ENCODE data around the gene RASA4B. TPM values are rescaled to one million over a fixed set of nuclear protein-coding genes. Genes with fewer than 3 reads are reported as not detected.

Gene RASA4B
- total and polyA plus RNA-seq, 2 experiments from 2014 or later = 0.99 to 1.5 TPM

DNA sequence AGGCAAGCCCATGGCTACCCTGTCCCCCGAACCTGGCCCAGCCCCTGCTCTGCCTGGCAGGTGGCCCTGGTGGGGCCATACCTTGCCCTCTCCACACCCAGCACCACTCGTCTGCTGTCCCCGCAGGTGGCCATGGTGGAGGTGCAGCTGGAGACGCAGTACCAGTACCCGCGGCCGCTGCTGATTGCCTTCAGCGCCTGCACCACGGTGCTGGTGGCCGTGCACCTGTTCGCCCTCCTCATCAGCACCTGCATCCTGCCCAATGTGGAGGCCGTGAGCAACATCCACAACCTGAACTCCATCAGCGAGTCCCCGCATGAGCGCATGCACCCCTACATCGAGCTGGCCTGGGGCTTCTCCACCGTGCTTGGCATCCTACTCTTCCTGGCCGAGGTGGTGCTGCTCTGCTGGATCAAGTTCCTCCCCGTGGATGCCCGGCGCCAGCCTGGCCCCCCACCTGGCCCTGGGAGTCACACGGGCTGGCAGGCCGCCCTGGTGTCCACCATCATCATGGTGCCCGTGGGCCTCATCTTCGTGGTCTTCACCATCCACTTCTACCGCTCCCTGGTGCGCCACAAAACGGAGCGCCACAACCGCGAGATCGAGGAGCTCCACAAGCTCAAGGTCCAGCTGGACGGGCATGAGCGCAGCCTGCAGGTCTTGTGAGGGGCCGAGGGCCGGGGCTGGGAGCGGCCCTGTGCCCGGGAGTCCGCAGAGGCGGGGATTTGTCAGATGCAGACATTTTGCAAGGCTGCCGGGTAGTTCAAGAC lies 71.0 kb downstream of the RASA4B start:
- H3K27me3 Mint-ChIP-seq (ENCODE audit: insufficient read depth, low read depth, poor library complexity) = peaks cover 3% of the 10 kb centered on the region
- H3K9me3 Mint-ChIP-seq = no peaks in the 10 kb centered on the region

More for the DNA sequence above, 71.0 kb downstream of the RASA4B start:
- Mint-ChIP-seq H3K4me3 (no peak overlapping the region), H3K27ac (no peak overlapping the region), H3K36me3 (ENCODE audit: low read depth) (peaks cover 16% of the 10 kb centered on the region), H3K4me1 (peaks cover 8% of the 10 kb centered on the region)
- Histone ChIP-seq H3F3A (replicated peaks; ENCODE audit: low read depth) (0 out of 2 replicates have a peak, but pooled peaks cover 8% of the 10 kb centered on the region), H3K79me2 (replicated peaks; ENCODE audit: insufficient read depth) (no peaks in the 10 kb centered on the region), H3K27me3 (ENCODE audit: insufficient read depth) (no peaks in the 10 kb centered on the region), H3K4me3 (no peak overlapping the region), H3K4me2 (no peak overlapping the region), H3K9me2 (ENCODE audit: insufficient read depth) (no peaks in the 10 kb centered on the region), H3K27ac (ENCODE audit: low read depth) (no peak overlapping the region), H3K4me1 (ENCODE audit: insufficient read depth) (peaks cover 9% of the 10 kb centered on the region; the same call in 1 of the 2 replicates), H4K20me1 (replicated peaks; ENCODE audit: insufficient read depth) (no peaks in the 10 kb centered on the region; the same call in 1 of the 2 replicates), H3K36me3 (ENCODE audit: insufficient read depth) (no peaks in the 10 kb centered on the region), H2AFZ (no peak overlapping the region)
- DNase-seq (ENCODE audit: low spot score) (no peak), ATAC-seq (no peak)
- TF ChIP-seq STAT1 (IDR thresholded peaks at IDR 0.05; ENCODE audit: unreplicated experiment) = no peak
- no peak for TF ChIP-seq ZNF331 (CRISPR knock-in tag; IDR thresholded peaks at IDR 0.05; ENCODE audit: low read depth)
- no peak for TF ChIP-seq CTCF (conservative IDR thresholded peaks at IDR 0.05; ENCODE audit: low read depth in 2 of 2)
- no peak for TF ChIP-seq ZNF114 (CRISPR knock-in tag; IDR thresholded peaks at IDR 0.05)
- no peak for TF ChIP-seq JUNB (IDR thresholded peaks at IDR 0.05; ENCODE audit: unreplicated experiment)
- TF ChIP-seq, protein P1, sequence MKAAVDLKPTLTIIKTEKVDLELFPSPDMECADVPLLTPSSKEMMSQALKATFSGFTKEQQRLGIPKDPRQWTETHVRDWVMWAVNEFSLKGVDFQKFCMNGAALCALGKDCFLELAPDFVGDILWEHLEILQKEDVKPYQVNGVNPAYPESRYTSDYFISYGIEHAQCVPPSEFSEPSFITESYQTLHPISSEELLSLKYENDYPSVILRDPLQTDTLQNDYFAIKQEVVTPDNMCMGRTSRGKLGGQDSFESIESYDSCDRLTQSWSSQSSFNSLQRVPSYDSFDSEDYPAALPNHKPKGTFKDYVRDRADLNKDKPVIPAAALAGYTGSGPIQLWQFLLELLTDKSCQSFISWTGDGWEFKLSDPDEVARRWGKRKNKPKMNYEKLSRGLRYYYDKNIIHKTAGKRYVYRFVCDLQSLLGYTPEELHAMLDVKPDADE (IDR thresholded peaks at IDR 0.05) = no peak
- TF ChIP-seq CREB1 (CRISPR knock-in tag; IDR thresholded peaks at IDR 0.05; ENCODE audit: low read depth) = no peak
- TF ChIP-seq POLR2AphosphoS5 (IDR thresholded peaks at IDR 0.05; ENCODE audit: low read depth) = no peak
- TF ChIP-seq, protein P2, sequence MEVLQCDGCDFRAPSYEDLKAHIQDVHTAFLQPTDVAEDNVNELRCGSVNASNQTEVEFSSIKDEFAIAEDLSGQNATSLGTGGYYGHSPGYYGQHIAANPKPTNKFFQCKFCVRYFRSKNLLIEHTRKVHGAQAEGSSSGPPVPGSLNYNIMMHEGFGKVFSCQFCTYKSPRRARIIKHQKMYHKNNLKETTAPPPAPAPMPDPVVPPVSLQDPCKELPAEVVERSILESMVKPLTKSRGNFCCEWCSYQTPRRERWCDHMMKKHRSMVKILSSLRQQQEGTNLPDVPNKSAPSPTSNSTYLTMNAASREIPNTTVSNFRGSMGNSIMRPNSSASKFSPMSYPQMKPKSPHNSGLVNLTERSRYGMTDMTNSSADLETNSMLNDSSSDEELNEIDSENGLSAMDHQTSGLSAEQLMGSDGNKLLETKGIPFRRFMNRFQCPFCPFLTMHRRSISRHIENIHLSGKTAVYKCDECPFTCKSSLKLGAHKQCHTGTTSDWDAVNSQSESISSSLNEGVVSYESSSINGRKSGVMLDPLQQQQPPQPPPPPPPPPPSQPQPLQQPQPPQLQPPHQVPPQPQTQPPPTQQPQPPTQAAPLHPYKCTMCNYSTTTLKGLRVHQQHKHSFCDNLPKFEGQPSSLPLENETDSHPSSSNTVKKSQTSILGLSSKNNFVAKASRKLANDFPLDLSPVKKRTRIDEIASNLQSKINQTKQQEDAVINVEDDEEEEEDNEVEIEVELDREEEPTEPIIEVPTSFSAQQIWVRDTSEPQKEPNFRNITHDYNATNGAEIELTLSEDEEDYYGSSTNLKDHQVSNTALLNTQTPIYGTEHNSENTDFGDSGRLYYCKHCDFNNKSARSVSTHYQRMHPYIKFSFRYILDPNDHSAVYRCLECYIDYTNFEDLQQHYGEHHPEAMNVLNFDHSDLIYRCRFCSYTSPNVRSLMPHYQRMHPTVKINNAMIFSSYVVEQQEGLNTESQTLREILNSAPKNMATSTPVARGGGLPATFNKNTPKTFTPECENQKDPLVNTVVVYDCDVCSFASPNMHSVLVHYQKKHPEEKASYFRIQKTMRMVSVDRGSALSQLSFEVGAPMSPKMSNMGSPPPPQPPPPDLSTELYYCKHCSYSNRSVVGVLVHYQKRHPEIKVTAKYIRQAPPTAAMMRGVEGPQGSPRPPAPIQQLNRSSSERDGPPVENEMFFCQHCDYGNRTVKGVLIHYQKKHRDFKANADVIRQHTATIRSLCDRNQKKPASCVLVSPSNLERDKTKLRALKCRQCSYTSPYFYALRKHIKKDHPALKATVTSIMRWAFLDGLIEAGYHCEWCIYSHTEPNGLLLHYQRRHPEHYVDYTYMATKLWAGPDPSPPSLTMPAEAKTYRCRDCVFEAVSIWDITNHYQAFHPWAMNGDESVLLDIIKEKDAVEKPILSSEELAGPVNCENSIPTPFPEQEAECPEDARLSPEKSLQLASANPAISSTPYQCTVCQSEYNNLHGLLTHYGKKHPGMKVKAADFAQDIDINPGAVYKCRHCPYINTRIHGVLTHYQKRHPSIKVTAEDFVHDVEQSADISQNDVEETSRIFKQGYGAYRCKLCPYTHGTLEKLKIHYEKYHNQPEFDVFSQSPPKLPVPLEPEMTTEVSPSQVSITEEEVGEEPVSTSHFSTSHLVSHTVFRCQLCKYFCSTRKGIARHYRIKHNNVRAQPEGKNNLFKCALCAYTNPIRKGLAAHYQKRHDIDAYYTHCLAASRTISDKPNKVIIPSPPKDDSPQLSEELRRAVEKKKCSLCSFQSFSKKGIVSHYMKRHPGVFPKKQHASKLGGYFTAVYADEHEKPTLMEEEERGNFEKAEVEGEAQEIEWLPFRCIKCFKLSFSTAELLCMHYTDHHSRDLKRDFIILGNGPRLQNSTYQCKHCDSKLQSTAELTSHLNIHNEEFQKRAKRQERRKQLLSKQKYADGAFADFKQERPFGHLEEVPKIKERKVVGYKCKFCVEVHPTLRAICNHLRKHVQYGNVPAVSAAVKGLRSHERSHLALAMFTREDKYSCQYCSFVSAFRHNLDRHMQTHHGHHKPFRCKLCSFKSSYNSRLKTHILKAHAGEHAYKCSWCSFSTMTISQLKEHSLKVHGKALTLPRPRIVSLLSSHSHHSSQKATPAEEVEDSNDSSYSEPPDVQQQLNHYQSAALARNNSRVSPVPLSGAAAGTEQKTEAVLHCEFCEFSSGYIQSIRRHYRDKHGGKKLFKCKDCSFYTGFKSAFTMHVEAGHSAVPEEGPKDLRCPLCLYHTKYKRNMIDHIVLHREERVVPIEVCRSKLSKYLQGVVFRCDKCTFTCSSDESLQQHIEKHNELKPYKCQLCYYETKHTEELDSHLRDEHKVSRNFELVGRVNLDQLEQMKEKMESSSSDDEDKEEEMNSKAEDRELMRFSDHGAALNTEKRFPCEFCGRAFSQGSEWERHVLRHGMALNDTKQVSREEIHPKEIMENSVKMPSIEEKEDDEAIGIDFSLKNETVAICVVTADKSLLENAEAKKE (CRISPR knock-in tag; IDR thresholded peaks at IDR 0.05) = no peak
- TF ChIP-seq EZH2 (IDR thresholded peaks at IDR 0.05; ENCODE audit: low read depth, unreplicated experiment) = no peak
- TF ChIP-seq, protein P3, sequence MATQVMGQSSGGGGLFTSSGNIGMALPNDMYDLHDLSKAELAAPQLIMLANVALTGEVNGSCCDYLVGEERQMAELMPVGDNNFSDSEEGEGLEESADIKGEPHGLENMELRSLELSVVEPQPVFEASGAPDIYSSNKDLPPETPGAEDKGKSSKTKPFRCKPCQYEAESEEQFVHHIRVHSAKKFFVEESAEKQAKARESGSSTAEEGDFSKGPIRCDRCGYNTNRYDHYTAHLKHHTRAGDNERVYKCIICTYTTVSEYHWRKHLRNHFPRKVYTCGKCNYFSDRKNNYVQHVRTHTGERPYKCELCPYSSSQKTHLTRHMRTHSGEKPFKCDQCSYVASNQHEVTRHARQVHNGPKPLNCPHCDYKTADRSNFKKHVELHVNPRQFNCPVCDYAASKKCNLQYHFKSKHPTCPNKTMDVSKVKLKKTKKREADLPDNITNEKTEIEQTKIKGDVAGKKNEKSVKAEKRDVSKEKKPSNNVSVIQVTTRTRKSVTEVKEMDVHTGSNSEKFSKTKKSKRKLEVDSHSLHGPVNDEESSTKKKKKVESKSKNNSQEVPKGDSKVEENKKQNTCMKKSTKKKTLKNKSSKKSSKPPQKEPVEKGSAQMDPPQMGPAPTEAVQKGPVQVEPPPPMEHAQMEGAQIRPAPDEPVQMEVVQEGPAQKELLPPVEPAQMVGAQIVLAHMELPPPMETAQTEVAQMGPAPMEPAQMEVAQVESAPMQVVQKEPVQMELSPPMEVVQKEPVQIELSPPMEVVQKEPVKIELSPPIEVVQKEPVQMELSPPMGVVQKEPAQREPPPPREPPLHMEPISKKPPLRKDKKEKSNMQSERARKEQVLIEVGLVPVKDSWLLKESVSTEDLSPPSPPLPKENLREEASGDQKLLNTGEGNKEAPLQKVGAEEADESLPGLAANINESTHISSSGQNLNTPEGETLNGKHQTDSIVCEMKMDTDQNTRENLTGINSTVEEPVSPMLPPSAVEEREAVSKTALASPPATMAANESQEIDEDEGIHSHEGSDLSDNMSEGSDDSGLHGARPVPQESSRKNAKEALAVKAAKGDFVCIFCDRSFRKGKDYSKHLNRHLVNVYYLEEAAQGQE (IDR thresholded peaks at IDR 0.05; ENCODE audit: unreplicated experiment) = no peak
- no peak for TF ChIP-seq NANOG (IDR thresholded peaks at IDR 0.05; ENCODE audit: borderline replicate concordance)
- TF ChIP-seq EZH2phosphoT487 (IDR thresholded peaks at IDR 0.05; ENCODE audit: unreplicated experiment) = no peak
